ENCODE data around the gene LTA4H.

DNA sequence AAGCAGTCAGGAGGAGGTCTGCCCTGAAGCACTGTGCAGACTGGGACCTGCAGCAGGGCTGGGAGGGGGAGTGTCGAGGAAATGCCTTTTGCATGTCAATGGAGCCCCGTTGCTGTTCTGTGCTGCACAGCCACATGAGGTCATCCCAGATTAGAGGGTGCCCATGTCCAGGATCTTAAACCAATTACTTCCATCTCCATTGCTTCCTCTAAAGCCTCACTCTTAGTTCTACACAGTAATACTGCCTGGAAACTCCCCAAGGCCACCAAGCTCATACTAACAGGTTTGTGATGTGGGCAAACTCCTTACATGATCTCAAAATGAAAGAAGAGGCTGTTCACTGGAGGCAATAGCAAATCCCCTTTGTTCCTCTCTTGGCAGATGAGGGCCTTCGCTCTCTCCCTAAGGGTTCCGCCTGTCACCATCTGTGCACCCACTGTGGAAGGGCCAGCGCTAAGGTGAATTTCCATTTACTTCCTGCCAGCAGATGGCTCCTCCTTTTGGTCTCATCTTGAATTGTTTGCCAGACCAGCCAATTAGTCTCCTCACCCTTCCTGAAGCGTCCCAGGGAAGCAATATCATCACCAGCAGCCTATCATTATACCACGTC, 35.4 kb upstream of the LTA4H start:
- TF ChIP-seq, protein P1, sequence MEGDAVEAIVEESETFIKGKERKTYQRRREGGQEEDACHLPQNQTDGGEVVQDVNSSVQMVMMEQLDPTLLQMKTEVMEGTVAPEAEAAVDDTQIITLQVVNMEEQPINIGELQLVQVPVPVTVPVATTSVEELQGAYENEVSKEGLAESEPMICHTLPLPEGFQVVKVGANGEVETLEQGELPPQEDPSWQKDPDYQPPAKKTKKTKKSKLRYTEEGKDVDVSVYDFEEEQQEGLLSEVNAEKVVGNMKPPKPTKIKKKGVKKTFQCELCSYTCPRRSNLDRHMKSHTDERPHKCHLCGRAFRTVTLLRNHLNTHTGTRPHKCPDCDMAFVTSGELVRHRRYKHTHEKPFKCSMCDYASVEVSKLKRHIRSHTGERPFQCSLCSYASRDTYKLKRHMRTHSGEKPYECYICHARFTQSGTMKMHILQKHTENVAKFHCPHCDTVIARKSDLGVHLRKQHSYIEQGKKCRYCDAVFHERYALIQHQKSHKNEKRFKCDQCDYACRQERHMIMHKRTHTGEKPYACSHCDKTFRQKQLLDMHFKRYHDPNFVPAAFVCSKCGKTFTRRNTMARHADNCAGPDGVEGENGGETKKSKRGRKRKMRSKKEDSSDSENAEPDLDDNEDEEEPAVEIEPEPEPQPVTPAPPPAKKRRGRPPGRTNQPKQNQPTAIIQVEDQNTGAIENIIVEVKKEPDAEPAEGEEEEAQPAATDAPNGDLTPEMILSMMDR (conservative IDR thresholded peaks at IDR 0.05; ENCODE audit: low read length), result peak; percentile 33; the same call in 1 of the 2 replicates
- TF ChIP-seq EZH2phosphoT487 (IDR thresholded peaks at IDR 0.05; ENCODE audit: borderline replicate concordance), result no peak

Measured in Loucy (cell line).